Measurements from ENCODE around the gene CCDC157. TPM values are rescaled to one million over a fixed set of nuclear protein-coding genes. Genes with fewer than 3 reads are reported as not detected.

The CCDC157 gene
- polyA plus RNA-seq, 1 donor from 2014 or later: 32.2 TPM

- no peaks in the 10 kb centered on the region for H4K20me1 ChIP-seq (ENCODE audit: insufficient read depth)
- no peaks in the 10 kb centered on the region for H3K27me3 ChIP-seq (ENCODE audit: insufficient read depth, low read depth, low read length)
- H3K9me2 ChIP-seq (ENCODE audit: insufficient read depth, low read length): no peaks in the 10 kb centered on the region
- H3K9ac ChIP-seq (ENCODE audit: low read length): no peak overlapping the region
- H3K4me2 ChIP-seq (ENCODE audit: low read length): no peak overlapping the region
- H3K9me3 ChIP-seq (ENCODE audit: low read length): no peaks in the 10 kb centered on the region
- H2AFZ ChIP-seq (ENCODE audit: low read depth, low read length): no peak overlapping the region
- TF ChIP-seq SMC3 (conservative IDR thresholded peaks at IDR 0.05; ENCODE audit: poor library complexity): no peak
- TF ChIP-seq TAF1 (IDR thresholded peaks at IDR 0.05; ENCODE audit: low read depth): no peak
- TF ChIP-seq EP300 (conservative IDR thresholded peaks at IDR 0.05; ENCODE audit: poor library complexity, severe bottlenecking): no peak
- TF ChIP-seq RAD21 (conservative IDR thresholded peaks at IDR 0.05): no peak
- no peak for TF ChIP-seq REST (IDR thresholded peaks at IDR 0.05; ENCODE audit: borderline replicate concordance)
- TF ChIP-seq POLR2AphosphoS5 (IDR thresholded peaks at IDR 0.05): no peak
- TF ChIP-seq EZH2 (IDR thresholded peaks at IDR 0.05; ENCODE audit: borderline replicate concordance, insufficient read depth, low read length, poor library complexity, severe bottlenecking): no peak
- TF ChIP-seq MXI1 (conservative IDR thresholded peaks at IDR 0.05; ENCODE audit: poor library complexity, severe bottlenecking): no peak
- TF ChIP-seq, protein P1, sequence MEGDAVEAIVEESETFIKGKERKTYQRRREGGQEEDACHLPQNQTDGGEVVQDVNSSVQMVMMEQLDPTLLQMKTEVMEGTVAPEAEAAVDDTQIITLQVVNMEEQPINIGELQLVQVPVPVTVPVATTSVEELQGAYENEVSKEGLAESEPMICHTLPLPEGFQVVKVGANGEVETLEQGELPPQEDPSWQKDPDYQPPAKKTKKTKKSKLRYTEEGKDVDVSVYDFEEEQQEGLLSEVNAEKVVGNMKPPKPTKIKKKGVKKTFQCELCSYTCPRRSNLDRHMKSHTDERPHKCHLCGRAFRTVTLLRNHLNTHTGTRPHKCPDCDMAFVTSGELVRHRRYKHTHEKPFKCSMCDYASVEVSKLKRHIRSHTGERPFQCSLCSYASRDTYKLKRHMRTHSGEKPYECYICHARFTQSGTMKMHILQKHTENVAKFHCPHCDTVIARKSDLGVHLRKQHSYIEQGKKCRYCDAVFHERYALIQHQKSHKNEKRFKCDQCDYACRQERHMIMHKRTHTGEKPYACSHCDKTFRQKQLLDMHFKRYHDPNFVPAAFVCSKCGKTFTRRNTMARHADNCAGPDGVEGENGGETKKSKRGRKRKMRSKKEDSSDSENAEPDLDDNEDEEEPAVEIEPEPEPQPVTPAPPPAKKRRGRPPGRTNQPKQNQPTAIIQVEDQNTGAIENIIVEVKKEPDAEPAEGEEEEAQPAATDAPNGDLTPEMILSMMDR (IDR thresholded peaks at IDR 0.05; ENCODE audit: poor library complexity, severe bottlenecking): no peak
- H3K79me2 ChIP-seq (replicated peaks; ENCODE audit: insufficient read depth, low read length): no peaks in the 10 kb centered on the region
- H3K27ac ChIP-seq (ENCODE audit: low read length): no peak overlapping the region
- H3K36me3 ChIP-seq (ENCODE audit: insufficient read depth, low read length): peaks cover 17% of the 10 kb centered on the region
- H3F3A ChIP-seq (ENCODE audit: insufficient read depth, low read length, poor library complexity, severe bottlenecking): no peaks in the 10 kb centered on the region
- H3K4me3 ChIP-seq (ENCODE audit: low read length): no peak overlapping the region
Observed at GRCh38 chr22:30340911-30341685, 15.7 kb upstream of the CCDC157 start.

- Histone ChIP-seq H3K4me3 (ENCODE audit: low read length) (no peak overlapping the region), H3F3A (ENCODE audit: insufficient read depth, low read length, poor library complexity, severe bottlenecking) (no peaks in the 10 kb centered on the region)
Observed at GRCh38 chr22:30344447-30345200, 12.2 kb upstream of the CCDC157 start.

More at GRCh38 chr22:30344447-30345200, 12.2 kb upstream of the CCDC157 start:
- Histone ChIP-seq H3K36me3 (ENCODE audit: insufficient read depth, low read length) (peaks cover 17% of the 10 kb centered on the region), H2AFZ (ENCODE audit: low read depth, low read length) (no peak overlapping the region), H3K79me2 (replicated peaks; ENCODE audit: insufficient read depth, low read length) (peaks cover 10% of the 10 kb centered on the region), H3K9ac (ENCODE audit: low read length) (no peak overlapping the region), H3K9me3 (ENCODE audit: low read length) (no peaks in the 10 kb centered on the region), H3K4me2 (ENCODE audit: low read length) (no peak overlapping the region), H3K27me3 (ENCODE audit: insufficient read depth, low read depth, low read length) (no peaks in the 10 kb centered on the region), H3K9me2 (ENCODE audit: insufficient read depth, low read length) (no peaks in the 10 kb centered on the region), H4K20me1 (ENCODE audit: insufficient read depth) (no peaks in the 10 kb centered on the region), H3K27ac (ENCODE audit: low read length) (no peak overlapping the region)
- no peak for TF ChIP-seq TAF1 (IDR thresholded peaks at IDR 0.05; ENCODE audit: low read depth)
- no peak for TF ChIP-seq SMC3 (conservative IDR thresholded peaks at IDR 0.05; ENCODE audit: poor library complexity)
- no peak for TF ChIP-seq EP300 (conservative IDR thresholded peaks at IDR 0.05; ENCODE audit: poor library complexity, severe bottlenecking)
- TF ChIP-seq REST (IDR thresholded peaks at IDR 0.05; ENCODE audit: borderline replicate concordance): no peak
- TF ChIP-seq, protein P1 (IDR thresholded peaks at IDR 0.05; ENCODE audit: poor library complexity, severe bottlenecking): no peak
- TF ChIP-seq POLR2AphosphoS5 (IDR thresholded peaks at IDR 0.05): no peak
